Measurements from ENCODE around the gene RUNX1.
"Not testable (repeated sequence)": the region's sequence is repeated elsewhere in the genome, so short reads cannot be mapped to it uniquely, and the experiment has no call there.

Gene RUNX1

DNA sequence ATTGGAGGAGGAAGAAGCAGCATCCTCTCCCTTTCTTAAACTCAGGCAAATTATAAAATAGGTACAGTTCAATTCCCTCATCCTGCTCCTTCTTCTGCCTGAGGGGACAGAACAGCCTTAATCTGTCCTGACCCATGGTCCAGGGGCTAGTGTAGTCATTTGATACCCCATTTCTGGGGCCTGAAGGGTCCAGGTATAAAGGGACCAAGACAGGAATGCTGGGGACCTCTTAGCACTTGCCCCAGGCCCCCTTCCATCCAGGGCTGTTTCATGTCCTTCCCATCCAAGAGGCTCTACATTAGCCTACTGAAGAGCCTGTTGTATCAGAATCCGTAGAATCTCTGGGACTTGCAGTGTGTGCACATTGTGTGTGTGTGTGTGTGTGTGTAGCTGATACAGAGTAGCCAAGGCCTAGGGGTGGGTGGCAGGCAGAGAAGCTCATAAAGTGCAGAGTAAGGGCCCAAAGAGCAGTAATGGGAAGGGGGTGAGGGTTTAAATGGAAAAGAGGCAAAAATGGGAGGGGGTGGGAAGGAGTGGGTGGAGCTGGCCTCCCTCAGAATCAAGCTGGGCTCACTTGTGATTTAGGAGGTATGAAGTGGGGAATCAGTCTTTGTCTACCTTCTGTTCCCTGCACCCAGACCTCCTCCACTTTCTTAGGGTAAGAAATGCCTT is 32.4 kb downstream of the RUNX1 start:
- DNase-seq (ENCODE audit: low read depth) = no peak

DNA sequence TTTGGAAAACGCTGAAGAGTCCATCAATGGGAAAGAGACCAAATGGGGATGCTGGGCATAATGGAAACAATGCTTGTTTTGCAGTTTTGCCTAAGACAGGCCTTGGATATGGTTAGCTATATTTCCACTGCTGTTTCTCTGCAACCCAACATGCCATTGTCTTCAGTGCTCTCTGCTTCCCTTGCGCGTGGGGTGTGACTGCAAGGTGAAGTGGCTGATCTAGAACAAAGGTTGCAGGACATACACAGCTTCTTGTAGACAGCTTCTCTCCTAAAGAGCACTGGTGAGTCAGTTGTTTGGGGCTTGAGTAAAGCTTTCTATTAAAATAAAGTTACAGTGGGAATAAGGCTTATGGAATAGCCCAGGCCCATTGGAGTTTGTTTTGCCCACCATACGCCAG is 33.0 kb downstream of the RUNX1 start:
- DNase-seq (ENCODE audit: low read depth) = no peak

DNA sequence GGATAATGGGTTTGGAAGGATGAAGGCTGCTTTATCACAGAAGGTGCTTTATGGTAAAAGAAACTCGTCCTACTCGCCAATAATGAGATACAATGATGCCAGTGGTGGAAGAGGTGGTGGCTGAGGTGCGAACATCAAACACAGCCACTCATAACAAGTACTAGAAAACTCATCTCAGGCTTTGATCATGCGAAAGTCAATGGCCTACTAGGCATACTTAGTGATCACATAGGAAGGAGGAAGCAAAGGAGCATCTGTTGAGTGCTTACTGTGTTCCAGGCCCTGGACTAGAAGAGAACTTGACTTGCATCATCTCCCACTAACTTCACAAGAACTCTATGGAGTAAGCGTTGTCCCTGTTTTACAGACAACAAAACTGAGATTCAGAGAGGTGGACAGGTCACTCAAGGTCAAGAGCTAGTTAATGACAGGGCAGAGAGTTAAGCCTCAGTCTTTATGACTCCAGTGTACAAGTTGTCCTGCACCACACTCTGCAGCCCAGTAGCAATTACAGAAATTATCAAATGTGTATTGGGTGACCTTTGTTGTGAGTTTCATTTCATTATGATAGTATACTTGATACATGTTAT is 33.6 kb downstream of the RUNX1 start:
- DNase-seq (ENCODE audit: low read depth) = no peak

DNA sequence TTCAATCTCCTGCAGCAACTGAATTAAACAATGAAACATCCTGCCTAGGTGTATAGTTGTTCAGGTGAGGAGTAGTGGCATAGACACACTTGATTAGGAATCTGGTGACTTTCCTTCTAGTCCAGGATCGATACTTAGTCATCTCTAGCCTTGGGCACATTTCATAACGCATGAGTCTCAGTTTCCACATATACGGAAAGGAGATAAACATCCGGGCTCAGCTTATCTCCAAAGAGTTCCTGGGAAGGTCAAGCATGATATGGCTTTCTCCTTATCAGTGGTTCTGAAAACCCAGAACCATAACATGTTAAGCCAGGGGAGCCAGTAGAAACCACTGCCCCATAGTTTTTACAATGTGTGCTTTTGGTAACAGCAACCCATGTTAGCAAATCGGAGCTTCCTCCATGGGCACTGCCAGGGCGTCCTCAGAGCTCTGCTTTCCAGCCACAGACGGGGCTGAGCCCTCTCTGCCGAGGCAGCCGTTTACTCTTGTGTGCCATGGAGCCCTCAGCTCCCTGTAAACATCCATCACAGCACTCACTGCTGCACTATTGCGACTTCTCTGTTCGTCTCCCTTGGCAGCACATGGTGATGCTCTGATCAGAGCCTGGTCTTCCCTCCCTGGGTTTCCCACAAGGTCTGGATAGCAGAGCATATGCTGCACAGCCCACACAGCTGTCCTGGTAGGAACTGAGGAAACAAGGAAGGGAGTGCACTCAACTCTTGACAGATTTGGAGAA is 34.6 kb downstream of the RUNX1 start:
- DNase-seq (ENCODE audit: low read depth) = no peak

DNA sequence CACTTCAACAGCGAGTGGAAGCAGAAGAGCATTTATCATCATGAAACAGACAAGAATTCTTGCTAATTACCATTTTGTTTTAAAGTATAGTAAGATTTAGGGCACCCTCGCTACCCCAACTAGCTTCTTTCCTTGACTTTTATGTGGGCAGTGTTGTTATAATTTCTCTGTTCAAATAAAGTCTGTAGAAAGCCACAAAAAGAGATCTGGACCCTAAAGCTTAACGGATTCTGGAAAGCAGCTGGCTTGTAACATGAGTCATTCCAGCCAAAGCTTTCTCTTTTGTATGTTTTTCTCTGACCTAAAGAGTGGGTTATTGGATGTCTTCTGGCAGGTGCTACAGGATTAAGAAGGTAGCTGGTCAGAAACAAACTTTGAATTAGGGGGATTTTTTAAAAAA is 37.4 kb downstream of the RUNX1 start:
- no peak for DNase-seq (ENCODE audit: low read depth)

DNA sequence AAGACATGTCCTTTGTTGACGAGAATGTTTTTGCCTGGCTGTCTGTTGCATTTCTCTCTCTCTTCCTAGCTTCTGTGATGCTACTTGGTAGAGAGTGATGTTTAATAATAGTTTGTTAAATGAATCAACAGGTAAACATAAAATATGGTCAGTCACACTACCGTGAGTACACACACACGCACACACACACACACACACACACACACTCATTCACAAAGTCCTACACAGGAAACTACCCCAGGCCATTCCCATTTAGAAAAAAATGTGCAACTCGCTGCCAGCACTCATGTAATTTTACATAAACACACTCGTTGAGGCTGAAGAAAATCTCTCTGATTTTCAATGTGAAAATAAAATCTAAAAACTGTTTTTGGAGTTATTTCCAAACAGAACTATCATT is 38.7 kb downstream of the RUNX1 start:
- DNase-seq (ENCODE audit: low read depth) = no peak

DNA sequence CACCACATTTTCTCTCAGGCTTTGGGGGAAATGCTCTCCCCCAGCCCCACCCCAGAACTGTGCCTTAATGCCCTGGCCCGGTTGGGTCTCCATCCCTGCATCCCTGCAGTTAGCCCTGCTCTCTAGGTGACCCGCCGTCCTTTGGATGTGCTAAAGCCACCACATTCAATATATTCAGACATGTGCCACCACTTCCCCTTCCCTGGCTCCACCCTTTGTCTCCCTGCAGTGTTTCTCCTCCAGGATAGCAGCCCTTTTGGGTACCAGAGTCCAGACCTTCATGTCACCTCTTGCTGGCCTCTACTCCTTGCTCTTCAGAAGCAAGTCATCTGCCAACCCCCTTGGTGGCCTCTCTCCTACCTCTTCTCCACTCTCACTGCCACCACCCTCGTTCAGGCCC is 41.8 kb downstream of the RUNX1 start:
- no peak for DNase-seq (ENCODE audit: low read depth)

DNA sequence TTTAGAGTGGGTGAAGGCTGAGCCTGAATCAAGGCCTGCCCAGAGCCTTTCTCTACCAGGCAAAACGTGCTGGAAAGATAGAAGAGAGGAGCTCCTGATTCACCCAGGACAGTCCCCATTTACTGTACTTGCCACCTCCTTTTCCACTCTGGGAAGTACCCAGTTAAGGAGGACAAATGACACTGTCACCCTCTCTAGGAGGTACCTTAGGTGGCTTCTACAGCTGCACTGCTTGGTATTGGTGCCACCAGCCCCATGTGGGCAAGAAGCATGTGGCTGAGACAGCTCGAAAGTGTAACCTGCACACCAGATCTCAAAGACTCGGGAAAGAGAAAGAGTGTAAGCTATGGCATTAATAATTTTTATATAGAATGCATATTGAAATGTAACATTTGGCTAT is 42.3 kb downstream of the RUNX1 start:
- DNase-seq (ENCODE audit: low read depth) = no peak

DNA sequence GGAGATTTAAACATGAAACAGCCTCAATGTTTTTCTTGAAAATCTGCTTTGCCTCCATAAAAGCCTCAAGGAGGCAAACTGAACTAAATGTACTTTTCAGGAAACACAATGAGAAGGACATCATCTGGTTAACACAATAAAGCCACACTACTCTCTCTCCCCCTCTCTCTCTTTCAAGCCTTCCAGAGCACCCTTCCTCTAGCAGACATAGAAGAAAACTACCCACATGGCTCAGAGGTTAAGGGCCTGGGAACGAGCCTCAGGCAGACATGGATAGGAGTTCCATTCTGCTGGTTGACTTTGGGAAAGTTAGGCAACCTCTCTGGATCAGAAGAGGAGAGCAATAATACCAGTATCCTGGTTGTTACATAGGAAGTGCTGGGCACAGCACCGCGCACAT is 42.9 kb downstream of the RUNX1 start:
- no peak for DNase-seq (ENCODE audit: low read depth)

DNA sequence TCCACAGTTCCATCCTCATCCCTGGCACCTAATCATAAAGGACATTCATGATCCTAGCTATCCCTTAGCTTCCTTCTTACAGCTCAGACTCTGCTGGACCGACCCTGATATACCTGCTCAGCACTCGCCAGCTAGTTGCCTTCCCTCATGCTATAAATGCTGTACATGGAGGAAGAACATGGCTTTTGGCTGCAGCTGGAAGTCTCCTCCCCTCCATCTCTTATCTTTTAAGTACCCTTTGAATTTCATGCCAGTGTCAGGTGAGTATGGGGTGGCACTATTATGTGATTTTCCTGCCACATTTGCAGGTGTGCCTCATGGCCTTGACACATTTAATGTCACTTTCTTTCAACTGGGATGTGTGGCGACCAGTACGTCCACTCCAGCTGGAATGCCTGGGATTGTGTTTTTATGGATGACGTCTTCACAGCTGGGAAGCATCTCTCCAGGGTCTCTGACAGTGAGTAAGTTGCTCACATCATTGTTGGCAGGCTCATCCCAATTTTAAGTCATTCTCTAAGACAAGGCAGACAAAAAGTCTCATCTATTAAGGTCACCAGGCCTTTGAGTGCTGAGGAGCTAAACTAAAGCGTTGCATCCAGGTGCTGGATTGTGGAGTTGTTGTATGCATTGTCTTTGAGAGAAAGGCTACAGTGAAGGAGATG is 43.4 kb downstream of the RUNX1 start:
- DNase-seq (ENCODE audit: low read depth) = no peak

DNA sequence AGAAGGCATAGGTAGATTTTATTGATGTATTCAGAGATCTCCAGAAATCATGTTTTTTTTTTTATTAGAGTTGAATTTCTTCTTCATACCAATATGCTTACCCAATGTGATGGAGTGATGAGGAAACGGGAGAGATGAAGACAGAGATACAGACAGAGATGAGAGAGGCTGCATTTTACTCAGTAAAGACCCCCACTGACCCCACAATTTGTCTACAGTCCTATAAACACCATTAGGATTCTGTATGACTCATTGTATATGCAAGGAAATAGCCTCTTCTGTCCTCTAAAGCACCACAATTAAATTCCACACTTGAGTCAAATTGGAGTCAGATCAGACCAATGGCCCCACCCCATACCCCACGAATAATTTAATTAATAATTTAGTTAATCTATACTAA is 44.0 kb downstream of the RUNX1 start:
- DNase-seq (ENCODE audit: low read depth) = no peak

DNA sequence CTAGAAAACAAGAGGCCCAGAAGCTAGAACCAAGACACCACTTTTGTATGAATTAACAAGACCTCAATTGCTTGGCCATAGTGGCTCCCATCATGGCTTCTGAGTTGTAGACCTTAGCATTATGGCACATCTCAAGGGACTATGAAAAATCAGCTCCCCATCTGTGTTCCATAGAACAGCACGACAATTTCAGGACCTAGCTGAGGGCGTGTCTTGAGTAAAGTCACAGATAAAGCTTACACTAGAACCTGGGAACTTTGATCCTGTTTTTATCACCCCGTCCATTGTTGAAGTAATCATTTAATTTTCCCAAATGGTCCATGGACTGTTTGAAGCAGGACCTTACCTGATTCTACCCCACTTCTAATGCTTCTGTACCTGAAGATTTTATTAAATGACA is 44.8 kb downstream of the RUNX1 start:
- DNase-seq (ENCODE audit: low read depth) = no peak

DNA sequence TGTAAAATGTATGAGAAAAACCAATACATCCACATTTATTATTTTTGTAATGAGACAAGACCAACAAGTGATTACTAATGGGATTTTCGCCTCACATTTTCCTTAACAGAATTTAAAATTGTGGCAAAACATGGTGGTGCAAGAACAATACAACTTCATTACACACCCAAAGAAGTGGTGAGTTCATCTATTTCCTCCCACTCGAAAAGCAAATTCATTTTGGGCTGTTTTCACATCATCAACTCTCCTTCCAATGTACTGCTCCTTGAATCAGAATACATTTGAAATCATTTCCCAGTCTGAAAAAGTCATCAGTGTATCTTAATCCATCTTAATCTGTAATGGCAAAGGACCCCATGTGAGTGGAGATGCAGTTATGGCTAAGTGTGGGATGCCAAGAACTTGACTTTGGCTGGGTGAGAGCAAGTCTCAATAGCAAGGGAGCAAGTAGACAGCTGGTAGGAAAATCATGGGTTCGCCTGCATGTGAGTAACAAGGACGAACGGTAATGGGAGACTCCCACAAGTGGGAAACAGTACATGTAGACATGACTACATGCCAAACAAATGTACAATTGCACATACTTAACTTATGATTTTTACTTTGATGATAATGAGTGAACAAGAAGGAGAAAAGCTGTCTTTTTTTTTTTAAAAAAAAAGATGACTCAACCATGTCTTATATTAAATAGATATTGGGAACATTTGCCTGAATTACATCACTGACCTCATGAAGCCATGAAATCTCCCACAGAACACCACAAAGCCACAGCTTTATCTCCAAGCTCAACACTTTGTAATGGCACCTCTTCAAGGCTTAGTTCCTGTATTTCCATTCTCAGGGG is 46.0 kb downstream of the RUNX1 start:
- no peak for DNase-seq (ENCODE audit: low read depth)

DNA sequence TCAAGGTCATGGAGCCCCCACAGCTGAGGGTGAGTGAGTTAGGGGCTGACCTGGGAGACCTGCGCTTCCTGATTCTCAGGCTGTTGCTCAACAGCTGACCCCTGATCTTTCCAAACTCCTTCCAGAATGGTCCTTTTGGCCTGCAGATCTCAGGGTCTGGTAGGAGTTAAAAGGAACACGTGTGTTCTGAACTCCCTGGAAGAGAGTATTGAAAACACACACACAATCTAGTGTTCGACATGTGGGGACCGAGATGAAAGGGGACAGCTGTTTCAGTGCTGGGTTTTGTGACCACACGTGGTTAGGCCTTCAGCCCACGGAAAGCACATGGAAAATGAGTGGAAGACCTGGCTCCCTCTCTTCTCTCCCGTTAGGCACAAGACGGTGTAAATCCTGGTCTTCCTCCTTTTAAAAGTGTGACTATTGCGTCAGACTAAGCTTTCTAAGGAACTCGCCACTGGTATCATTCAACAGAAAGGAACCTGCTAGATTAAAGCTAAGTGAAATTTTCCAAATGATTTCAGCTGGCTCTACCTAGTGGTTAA is 49.6 kb downstream of the RUNX1 start:
- DNase-seq (ENCODE audit: low read depth) = peak; percentile 58

DNA sequence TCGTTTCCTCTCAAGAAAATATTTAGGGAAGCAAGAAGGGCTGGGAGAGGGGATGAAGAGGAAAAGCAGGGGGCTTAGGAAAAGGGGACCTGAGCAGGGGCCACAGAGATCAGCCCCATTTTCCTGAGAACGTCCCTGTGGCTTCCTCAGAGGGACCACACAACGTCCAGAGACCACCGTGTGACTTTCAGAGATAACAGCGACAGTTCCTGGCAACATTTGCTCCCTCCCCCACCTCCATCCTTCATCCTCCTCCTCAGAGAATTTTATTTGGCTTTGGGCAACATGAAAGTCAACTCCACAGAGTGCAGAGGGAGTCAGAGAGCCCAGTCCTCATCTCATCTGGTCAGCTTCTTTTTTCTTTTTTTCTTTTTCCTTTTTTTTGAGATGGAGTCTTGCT is 50.9 kb downstream of the RUNX1 start:
- DNase-seq (ENCODE audit: low read depth) = peak; percentile 89

DNA sequence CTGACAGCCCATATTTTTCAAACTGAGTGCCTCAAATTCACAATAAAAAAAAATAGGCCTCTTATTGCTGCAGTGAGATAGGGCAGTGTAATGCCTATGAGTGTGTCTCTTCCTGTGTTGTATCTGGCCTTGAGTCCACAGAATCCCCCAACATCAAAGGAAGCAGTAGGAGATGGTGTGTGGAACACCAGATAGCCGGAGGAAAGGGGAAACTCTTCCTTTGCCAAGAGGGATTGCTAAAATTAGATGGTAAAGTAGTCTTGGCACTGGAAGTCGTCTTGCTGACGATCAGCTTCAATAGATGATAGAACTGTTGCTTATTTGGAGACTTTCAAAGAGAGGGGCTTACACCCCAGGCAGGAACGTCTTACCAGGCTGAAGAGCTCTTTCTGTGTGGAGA is 51.8 kb downstream of the RUNX1 start:
- peak; percentile 96 for DNase-seq (ENCODE audit: low read depth)

DNA sequence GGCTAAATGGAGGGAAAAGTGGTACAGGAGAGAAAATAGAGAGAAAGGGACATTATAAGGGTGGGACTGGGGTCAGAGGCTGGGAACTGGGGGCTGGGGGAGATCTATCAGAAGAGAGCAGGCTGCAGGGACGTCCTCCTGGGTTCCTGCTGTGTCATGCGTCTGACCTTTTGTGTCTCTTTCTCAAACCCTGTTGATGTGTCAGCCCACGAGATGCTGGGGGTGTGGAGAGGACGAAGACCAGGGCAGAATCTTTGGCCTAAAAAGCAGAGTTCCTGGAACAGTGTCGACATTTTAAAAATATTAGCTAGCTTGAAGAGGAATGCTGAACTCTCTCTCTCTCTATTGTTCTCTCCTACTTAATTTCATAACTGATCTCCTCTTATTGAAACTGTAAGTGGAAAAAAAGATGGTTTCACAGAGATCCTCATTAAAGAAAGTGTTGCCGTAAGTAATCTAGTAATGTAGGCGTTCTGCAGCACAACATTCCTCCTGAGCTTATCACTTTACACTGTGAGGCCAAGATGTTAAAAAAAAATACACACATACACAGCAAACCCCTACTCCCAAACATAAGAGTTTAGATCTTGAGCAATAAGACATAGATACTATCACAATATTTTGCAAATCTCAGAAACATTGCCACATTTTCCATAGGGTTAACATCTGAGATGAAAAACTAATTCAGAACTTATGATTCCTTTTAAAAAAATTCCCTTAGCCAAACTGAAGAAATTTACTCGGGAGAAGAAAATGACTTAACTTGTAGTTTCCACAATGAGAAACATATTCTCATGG is 52.6 kb downstream of the RUNX1 start:
- DNase-seq (ENCODE audit: low read depth) = peak; percentile 51

DNA sequence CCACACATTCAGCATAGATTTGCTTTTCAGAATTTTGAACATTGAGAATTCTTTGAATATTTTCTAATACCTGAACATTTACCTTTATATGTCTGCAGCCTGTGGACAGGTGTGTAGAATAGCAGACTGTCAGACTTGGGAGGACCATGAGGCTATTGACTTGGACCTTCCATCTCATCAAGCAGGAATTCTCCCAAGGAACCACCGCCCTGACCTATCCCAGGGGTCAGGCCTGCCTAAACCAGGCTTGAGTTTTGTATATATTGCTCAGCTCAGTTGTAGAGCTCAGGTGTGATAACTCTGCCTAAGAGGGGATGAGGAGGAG is 53.2 kb downstream of the RUNX1 start:
- no peak for DNase-seq (ENCODE audit: low read depth)

DNA sequence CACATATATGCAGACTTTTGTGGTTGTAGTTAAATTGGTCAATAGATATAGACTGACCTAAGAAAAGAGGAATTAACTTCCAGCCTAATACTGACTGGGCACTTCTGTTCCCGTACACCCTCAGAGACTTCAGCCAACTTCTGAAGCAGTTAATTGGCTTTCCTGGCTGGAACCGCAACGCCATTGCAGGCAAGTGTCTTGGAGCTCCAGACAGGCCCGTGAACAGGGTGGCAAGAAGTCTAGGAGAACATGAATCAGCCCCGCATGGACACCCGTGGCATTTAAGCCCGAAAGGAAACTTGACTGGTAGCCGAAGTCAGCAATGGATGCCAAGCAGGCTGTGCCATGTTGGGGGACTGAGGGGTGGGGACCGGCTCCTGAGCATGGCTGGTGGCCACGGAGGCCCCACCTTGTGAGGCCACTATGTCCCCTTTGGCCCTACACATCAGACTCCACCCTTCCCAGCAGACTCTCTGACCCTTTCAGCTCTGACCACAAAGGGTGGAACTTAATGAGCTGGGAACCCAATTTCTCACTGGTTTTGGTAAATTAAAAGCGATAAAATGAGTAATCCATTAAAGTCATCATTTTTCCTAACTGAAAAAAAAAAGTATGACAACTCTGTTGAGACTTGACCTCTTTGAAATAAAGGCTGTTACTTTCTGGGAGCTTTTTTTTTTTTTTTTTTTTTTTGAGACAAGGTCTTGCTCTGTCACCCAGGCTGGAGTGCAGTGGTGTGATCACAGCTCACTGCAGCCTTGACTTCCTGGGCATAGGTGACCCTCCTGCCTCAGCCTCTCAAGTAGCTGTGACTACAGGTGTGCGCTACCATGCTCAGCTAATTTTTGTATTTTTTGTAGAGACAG is 54.1 kb downstream of the RUNX1 start:
- peak; percentile 57 for DNase-seq (ENCODE audit: low read depth)

DNA sequence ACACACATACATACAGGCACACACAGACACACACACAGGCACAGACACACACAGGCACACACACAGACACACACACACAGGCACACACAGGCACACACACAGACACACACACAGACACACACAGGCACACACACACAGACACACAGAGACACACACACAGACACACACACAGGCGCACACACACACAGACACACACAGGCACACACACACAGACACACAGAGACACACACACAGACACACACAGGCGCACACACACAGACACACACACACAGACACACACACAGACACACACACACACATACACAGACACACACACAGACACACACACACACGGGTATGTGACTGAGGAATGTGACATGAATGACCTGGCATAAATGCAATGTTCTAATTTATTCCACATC is 55.6 kb downstream of the RUNX1 start:
- not testable (repeated sequence) for DNase-seq (ENCODE audit: low read depth)
